LNCaP clone FGC (cell line): ENCODE results near the gene HTR6.
"Not testable (repeated sequence)": the region's sequence is repeated elsewhere in the genome, so short reads cannot be mapped to it uniquely, and the experiment has no call there.

Experiments used
- DNase-seq: peaks from one replicate; pipeline ENCODE4 v3.0.0-alpha.2; 2011; ENCODE audit warnings: low read depth
- H3K4me3 ChIP-seq: 2 replicates; pipeline ENCODE4 v1.5.1; 2011; ENCODE audit warnings: mild to moderate bottlenecking, low read depth, low read length, control low read depth
- TF ChIP-seq, protein P1 (sequence below): IDR thresholded peaks from 2 replicates; pipeline ENCODE4 v1.5.1; 2012; ENCODE audit warnings: mild to moderate bottlenecking; ENCODE audit not compliant: control insufficient read depth, insufficient read depth; ENCODE audit errors: extremely low read depth

HTR6 gene

DNA sequence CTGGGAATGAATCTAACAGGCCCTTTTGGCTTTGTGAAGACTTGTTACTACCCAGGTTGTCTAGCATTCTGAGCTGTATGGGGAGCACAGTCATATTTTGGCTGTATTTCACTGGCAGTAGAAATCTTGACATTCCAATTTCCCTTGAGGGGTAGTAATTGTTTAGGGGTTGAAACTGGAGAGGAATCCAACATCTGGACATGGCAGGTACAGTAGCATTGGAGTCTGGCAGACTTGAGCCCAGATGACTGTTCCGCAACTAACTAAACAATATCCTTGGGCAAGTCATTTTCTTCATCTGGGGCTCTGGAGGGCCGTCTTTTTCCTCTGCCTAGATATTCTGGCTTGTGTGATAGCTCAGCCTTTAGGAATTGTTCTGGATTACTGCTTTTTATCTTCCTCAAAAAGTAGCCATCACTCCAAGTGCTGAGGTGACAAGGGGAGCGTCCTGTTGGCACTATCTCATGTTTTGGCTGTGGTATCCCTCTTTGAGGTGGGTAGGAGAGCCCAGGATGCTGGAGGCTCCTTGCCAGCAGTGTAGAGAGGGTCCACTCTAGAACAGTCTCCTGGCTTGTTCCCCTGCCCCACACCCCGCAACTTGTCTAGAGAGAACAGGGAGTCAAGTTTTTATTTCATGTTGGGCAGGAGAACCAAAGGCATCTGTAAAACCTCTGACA, 43.3 kb upstream of the HTR6 start:
- TF ChIP-seq, protein P1, sequence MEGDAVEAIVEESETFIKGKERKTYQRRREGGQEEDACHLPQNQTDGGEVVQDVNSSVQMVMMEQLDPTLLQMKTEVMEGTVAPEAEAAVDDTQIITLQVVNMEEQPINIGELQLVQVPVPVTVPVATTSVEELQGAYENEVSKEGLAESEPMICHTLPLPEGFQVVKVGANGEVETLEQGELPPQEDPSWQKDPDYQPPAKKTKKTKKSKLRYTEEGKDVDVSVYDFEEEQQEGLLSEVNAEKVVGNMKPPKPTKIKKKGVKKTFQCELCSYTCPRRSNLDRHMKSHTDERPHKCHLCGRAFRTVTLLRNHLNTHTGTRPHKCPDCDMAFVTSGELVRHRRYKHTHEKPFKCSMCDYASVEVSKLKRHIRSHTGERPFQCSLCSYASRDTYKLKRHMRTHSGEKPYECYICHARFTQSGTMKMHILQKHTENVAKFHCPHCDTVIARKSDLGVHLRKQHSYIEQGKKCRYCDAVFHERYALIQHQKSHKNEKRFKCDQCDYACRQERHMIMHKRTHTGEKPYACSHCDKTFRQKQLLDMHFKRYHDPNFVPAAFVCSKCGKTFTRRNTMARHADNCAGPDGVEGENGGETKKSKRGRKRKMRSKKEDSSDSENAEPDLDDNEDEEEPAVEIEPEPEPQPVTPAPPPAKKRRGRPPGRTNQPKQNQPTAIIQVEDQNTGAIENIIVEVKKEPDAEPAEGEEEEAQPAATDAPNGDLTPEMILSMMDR = no peak
- DNase-seq = no peak
- H3K4me3 ChIP-seq = no peak overlapping the region

DNA sequence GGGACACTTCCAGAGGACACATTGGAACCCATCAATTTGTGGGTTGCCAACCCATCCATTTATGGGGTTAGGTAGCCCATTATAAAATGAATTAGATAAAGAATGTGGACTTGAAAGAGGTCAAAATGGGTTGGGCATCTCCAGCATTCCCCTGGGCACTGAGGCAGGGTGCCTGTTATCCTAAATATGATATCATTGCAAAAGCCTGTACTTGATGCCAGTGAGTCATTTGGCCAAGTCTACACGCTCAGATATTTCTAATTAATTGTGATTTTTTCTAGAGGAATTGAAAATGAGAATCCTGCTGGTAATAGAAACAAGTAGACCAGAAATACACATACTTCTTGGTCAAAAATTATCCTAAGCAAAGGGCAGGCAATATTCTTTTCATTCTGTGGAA, 42.5 kb upstream of the HTR6 start:
- DNase-seq = no peak
- H3K4me3 ChIP-seq = no peak overlapping the region
- TF ChIP-seq, protein P1 = no peak

- no peak for DNase-seq
- TF ChIP-seq, protein P1 = no peak
- no peak overlapping the region for H3K4me3 ChIP-seq
These were observed 41.2 kb upstream of the HTR6 start for GRCh38 chr1:19623523-19623922.

DNA sequence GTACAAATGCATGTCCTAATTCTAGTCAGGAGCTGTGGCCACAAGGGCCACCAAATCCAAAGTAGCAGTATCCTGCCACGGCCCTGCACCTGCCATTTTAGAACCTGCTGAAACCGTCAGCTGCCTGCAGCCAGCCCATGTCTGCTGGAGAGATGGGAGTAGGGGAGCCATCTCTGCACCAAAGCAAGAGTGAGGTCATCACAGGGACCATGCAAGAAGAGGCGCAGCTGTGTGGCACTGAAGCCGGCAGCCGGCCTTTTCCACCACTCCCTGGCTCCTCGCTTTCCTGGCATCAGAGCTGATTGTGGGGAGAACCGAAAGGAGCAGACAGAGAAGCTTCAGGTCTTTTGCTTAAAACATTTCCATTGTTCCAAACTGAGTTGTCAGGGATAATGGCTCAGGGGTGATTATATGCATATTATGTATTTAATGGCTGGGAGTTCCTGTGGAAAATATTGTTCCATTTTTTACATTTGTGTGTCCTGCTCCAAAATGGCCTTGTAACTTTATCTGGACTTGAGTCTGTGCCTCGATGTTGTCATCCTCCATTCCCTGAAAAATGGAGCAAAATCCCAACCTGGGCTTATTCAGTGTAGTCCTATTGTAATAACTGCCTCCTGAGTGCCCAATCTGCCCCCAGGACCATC, 39.3 kb upstream of the HTR6 start:
- no peak for DNase-seq
- no peak overlapping the region for H3K4me3 ChIP-seq
- TF ChIP-seq, protein P1 = no peak

GRCh38 chr1:19628879-19629278, 35.8 kb upstream of the HTR6 start:
- TF ChIP-seq, protein P1 = no peak
- DNase-seq = no peak
- H3K4me3 ChIP-seq = no peak overlapping the region

- no peak overlapping the region for H3K4me3 ChIP-seq
- TF ChIP-seq, protein P1 = no peak
- DNase-seq = no peak
These were observed 35.3 kb upstream of the HTR6 start for GRCh38 chr1:19629357-19629756.

DNA sequence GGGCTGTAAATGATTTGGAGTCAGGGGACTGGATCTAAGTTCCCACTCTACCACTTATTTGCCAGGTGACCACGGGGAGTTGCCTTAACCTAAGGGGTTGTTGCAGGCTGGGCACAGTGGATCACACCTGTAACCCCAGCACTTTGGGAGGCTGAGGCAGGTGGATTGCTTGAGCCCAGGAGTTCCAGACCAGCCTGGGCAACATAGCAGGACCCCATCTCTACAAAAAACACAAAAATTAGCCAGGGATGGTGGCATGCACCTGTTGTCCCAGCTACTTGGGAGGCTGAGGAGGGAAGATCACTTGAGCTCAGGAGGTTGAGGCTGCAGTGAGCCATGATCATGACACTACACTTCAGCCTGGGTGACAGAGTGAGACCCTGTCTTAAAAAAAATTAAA, 34.5 kb upstream of the HTR6 start:
- DNase-seq, H3K4me3 ChIP-seq: not testable (repeated sequence)
